GM19467 (cell line): ENCODE data around the gene INTU.
A peak's percentile ranks its signal among the peaks of the same experiment; 100 is the strongest.

Experiments used
- ATAC-seq: cut with Tn5 transposase; IDR thresholded peaks from one replicate; pipeline ENCODE4 v1.9.1; 2021; ENCODE audit warnings: mild to moderate bottlenecking, moderate library complexity; ENCODE audit not compliant: unreplicated experiment

INTU gene

GRCh38 chr4:127737295-127737694 is 104.5 kb downstream of the INTU start:
- no peak for ATAC-seq

GRCh38 chr4:127741247-127741646 is 108.5 kb downstream of the INTU start:
- no peak for ATAC-seq

GRCh38 chr4:127747883-127748282 is 115.1 kb downstream of the INTU start:
- ATAC-seq: no peak

GRCh38 chr4:127748957-127749356 is 116.2 kb downstream of the INTU start:
- no peak for ATAC-seq

GRCh38 chr4:127756906-127757305 is 124.1 kb downstream of the INTU start:
- no peak for ATAC-seq

GRCh38 chr4:127759228-127759820 is 126.6 kb downstream of the INTU start:
- ATAC-seq: peak; percentile 80

- ATAC-seq: no peak
Measured at GRCh38 chr4:127759893-127760292, 127.1 kb downstream of the INTU start.

- ATAC-seq: no peak
Measured at GRCh38 chr4:127771535-127772275, 138.9 kb downstream of the INTU start.

GRCh38 chr4:127772769-127773671 is 140.3 kb downstream of the INTU start:
- ATAC-seq: no peak

GRCh38 chr4:127775843-127776242 is 143.1 kb downstream of the INTU start:
- peak; percentile 36 for ATAC-seq
